ENCODE measurements around the gene EME2.
"Not testable (repeated sequence)": the region's sequence is repeated elsewhere in the genome, so short reads cannot be mapped to it uniquely, and the experiment has no call there.

EME2 gene, protein sequence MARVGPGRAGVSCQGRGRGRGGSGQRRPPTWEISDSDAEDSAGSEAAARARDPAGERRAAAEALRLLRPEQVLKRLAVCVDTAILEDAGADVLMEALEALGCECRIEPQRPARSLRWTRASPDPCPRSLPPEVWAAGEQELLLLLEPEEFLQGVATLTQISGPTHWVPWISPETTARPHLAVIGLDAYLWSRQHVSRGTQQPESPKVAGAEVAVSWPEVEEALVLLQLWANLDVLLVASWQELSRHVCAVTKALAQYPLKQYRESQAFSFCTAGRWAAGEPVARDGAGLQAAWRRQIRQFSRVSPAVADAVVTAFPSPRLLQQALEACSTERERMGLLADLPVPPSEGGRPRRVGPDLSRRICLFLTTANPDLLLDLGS

GRCh38 chr16:1772362-1772907 is at the start of gene EME2:
Gene EME2, plus strand, starts transcription at chr16:1772810. Its CDS starts 418 bp downstream, at chr16:1773228.
- peak in 1 of 2 donors; percentile 10 for DNase-seq

DNA sequence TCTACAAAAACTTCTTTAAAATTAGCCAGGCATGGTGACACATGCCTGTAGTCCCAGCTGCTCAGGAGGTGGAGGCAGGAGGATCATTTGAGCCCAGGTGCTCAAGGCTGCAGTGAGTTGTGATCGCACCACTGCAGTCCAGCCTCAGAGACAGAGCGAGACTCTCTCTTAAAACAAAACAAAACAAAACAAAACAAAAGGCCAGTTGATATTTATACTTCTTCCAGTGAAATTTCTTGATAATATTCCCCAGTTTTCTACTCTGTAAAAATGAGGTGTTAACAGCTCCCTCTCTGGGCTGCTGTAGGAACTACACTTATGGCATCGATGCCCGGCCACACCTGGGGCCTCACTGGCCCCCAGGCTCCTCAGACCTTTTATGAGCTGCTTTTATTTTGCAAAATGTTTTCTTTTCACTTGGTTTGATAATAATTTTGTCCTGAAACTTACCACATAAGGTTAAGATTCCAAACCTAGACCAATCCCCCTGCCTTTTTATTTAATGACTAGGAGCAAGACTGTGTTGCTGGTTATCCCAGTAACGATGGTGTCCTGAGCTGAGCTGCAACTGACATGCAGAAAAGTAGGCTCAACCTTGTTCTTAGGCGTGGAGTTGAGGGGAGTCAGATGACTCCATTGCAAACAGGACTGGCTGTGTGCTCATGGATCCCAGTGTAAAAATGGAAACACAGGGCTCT is 49.0 kb upstream of the EME2 start:
- DNase-seq, result peak in 1 of 2 donors; percentile 70

- DNase-seq, result no peak
Measured at GRCh38 chr16:1724491-1724890, 48.1 kb upstream of the EME2 start.

DNA sequence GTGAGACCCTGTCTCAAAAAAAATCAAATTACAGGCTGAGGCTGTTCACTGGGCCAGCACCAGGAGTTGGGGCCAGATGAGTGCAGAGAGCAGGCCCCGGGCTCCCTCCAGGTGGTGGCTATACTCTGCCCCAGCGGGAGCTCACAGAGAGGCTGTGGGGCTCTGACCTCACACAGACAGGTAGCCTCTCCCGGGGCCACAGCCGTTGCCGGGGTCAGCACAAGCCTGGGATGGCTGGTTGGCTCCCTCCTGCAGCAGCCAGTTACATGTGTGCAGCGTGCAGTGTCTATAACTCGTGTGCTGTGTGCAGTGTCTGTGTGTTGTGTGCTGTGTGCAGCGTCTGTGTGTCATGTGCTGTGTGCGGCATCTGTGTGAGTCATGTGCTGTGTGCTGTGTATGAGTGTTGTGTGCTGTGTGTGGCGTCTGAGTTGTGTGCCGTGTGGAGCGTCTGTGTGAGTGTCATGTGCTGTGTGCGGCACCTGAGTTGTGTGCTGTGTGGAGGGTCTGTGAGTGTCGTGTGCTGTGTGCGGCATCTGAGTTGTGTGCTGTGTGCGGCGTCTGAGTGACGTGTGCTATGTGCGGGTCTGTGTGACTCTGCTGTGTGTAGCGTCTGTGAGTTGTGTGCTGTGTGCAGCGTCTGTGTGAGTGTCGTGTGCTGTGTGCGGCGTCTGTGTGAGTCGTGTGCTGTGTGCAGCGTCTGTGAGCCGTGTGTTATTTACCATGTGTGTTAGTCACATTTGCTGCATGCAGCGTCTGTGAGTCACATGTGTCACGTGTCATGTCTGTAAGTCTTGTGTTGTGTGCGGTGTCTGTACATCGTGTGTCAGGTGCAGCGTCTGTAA is 45.7 kb upstream of the EME2 start:
- no peak for DNase-seq

GRCh38 chr16:1727651-1728624 is 44.7 kb upstream of the EME2 start:
- no peak for DNase-seq

DNA sequence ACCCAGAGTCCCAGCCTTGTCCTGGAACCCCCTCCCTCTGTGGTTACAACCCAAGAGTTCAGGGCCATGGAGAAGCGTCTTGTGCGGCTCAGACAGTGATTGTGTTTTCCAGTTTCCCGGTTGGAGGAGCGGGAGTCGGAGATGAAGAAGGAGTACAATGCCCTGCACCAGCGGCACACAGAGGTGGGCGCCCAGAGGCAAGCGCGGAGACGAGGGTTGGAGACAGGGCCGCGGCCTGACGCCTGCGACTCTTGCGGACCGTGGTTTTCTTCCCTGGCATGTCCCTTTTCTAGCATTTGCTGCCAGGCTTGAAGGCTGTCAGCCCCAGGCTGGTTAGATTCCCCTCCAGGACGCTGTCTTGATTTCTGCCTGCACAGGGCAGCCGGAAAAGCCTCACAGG is 43.6 kb upstream of the EME2 start:
- no peak for DNase-seq

DNA sequence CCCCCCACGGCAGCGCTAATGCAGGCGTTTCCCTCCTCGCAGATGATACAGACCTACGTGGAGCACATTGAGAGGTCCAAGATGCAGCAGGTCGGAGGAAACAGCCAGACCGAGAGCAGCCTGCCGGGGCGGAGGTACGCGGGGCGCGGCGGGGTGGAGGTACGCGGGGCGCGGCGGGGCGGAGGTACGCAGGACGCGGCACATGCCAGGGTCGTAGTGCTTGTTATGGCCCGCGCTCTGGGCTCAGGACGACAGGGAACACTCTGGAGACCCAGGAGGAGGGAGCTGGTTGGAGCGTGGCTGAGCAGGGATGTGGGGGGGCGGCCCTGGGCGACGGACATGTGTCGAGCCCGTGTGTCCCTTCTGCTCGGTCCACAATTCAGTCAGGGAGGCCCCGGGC is 43.2 kb upstream of the EME2 start:
- no peak for DNase-seq

DNA sequence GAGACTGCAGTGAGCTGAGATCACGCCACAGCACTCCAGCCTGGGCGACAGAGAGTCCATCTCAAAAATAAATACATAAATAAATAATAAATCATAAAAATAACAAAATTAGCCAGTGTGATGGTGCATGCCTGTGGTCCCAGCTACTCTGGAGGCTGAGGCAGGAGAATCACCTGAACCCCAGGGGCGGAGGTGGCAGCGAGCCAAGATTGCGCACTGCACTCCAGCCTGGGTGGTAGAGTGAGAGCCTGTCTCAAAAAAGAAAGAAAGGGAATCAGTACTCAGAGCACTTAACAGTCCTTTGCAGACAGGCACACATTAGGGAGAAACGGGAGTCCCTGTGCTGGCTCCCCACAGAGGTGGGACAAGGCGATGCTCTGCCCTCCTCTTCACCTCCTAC is 41.5 kb upstream of the EME2 start:
- DNase-seq, result no peak

GRCh38 chr16:1731603-1732002 is 41.0 kb upstream of the EME2 start:
- DNase-seq, result no peak

GRCh38 chr16:1732071-1732470 is 40.5 kb upstream of the EME2 start:
- DNase-seq, result no peak

GRCh38 chr16:1732551-1732987 is 40.0 kb upstream of the EME2 start:
- DNase-seq, result not testable (repeated sequence)

DNA sequence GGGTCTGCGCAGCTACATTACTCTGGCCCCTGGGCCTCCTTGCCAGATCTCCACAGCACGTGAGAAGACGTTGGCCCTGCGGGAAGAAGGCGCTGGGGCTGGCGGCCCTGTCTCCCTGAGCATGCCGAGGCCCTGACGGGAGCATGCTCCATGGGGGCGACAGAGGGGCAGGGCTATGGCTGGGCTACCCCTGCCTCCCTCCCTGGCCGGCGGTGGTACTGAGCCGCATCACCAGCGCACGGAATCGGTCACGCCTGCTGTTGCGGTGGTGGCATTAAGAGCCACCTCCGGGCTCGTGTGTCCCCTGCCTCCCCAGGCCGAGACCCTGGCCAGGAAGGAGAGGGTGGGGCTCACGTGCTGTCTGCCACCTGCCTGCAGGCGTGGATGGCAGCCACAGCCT is 38.5 kb upstream of the EME2 start:
- DNase-seq, result no peak

DNA sequence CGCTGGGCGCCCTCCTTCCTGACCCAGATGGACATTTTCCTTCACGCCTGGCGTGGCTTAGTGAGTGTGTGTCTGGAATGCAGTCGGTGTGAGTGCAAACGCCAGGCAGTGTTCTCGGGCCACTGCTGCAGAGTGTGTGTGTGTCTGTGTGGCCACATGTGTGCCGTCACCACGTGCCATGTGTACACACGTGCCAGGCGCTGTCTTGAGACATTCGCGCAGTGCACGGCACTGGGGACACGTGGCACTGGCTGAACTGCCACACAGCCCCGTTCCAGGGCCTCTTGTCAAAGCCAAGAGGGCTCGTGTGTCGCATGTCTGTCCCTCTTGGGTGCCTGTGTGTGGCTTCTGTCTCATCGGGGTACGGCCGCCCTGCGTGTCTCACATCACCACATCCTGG is 37.8 kb upstream of the EME2 start:
- no peak for DNase-seq

- DNase-seq, result no peak
Measured at GRCh38 chr16:1740234-1740633, 32.4 kb upstream of the EME2 start.

DNA sequence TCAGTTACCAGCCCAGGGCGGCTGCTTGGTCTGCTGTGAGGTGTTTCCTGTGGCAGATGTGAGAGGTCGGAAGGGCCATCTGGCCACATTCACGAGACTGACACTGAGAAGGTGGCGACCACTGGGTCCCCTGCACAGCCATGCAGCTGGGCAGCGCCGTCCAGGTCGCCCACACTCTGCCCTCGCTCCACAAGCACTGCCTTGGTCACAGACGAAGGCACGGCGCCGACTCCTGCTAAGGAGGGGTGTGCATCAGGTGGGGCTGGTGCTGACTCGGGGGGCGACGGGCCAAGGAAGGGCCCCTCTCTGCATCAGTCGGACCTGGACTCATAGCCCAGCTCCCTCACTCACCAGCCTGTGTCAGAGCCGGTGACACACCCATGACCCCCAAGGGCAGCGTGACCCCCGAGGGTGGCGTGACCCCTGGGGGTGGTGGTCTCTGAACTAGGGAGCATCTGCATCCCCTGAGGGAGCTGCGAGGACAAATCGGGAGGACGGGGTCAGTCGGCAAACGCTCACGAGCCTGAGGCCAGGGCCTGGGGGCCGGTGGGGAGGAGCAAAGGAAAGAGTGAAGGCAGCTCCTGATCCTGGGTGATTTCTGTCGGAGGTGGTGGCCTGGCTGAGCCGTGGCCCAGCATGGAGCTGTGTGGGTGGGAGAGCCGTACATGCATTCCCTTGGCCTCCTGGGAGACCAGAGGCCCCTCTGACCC is 31.7 kb upstream of the EME2 start:
- DNase-seq, result no peak

DNA sequence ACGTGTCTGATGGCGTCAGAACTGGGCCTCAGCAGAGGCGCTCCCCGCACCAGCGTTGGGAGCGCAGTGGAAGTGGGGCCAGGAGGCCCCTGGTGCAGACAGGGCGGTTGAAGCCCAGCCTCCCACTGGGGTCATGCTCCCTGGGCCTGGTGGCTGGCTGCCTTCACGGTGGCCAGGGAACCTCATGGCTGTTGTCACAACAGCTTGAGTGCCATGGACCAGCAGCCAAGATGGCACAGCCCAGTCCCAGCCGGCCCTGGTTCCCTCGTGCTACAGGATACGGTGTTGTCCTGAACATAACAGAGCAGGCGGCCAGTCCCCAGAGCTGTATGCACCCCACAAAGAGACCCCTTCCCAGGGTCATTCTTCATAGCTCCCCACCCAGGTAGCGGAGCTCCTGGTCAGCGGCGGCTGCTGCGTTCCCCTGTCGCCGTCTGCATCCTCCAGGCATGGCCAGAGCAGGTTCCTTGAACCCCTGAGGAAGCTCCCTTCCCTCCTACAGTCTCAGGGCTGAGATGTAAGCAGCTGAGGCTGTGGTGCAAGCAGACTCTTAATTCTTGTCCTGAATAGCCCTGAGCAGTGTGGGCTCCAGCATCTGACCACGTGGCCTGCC is 31.0 kb upstream of the EME2 start:
- no peak for DNase-seq

DNA sequence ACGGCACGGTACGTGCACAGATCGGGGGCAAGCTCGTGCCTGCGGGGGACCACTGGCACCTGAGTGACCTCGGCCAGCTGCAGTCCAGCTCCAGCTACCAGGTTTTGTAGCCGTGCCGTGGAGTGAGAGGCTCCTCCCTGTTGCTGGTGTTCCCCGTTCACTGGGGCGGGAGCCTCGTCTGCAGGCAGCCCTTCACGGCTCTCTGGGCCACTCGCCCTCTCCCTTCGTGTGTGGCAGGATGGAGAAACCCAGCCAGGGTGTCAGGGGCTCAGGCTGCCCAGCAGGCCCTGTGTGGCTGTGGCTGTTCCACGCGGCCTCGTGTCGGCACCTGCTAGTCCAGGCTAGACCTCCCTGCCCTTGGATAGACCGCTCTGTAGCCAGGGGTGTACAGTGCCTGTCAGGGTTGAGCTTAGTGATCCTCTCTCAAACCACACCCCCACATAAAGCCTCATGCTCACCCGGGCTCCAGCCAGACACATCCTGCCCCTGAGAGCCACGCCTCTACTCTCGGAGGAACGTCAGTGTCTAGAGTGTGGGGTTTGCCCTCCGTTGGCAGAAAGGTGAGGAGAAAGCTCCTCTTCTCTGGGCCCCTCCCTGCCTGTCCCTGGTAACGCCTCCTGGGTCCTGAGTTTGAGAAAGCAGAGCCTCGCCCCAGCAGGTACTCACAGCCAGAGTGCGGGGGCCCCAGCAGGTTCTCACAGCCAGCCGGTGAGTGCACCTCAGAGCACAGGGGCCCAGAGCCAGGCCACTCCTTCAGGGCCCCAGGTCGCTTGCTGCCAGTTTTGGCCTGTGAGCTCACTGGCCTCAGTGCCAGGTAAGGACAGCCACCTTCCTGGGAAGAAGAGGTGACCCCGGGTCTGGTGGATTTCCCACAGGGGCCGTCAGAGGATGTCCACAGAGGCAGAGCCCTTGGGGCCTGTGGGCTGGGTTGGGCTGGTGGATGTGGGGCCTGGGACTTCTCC is 29.0 kb upstream of the EME2 start:
- DNase-seq, result no peak

DNA sequence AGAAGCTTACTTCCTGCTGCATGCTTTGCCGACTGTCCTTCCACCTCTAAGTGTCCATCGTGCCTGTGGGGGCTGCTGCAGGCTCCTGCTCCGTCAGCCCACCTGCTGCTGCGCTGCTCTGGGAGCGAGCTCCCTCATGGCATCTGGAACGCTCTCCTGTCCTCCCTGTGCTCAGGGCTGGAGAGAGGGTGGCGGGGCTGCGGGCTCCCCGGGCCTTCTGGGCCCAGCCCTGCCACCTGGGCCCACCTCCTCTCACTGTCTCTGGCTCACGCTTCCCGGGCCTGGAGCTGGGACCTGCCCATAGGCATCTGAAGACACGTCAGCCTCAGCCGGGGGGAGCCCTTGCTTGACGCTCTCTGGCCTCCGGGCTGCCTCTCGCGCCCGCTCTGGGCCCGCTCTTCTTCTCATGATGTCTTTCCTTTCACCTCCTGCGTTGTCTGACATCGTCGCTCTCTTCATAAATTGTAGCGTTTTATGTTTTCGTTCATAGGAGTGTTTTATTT is 28.2 kb upstream of the EME2 start:
- DNase-seq, result no peak

DNA sequence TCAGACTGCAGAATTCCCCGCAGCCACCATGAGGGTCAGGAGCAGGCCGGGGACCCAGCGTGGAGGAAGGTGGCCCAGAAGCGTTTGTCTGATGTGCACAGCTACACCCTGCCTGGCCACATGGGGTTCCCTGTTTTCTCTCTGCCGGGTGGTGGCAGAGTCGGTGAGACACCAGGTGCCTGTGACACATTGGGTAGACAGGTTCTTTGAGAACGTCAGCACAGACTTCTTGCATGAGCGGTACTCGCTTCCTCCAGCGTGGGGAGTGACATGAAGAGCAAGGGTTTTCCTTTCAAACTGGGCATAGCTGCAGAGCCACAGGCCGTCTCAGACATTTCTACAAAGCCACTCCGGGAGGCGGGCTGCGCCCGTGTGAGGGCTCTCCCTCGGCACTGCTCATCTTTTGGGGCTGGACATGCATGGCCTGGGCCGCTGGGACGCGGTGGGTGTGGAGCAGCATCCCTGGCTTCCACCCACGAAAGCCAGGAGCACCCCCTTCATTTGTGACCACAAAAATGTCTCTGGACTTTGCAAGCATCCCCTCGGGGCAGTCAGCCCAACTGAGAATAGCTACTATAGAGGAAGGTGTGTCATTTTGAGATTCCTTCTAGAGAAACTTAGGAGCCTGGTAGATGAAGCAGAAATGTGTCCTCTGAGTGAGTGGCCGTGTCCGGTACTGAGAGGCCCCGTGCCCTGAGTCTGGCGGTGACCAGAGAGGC is 27.3 kb upstream of the EME2 start:
- no peak for DNase-seq
